GM10847 (cell line): Measurements from ENCODE around the gene MAN1A2.
A peak's percentile ranks its signal among the peaks of the same experiment; 100 is the strongest.

Experiments
- POLR2A ChIP-seq: IDR thresholded peaks from 2 replicates; pipeline ENCODE4 v1.6.1; 2011; ENCODE audit not compliant: insufficient read length; ENCODE audit errors: extremely low read depth

Gene MAN1A2

DNA sequence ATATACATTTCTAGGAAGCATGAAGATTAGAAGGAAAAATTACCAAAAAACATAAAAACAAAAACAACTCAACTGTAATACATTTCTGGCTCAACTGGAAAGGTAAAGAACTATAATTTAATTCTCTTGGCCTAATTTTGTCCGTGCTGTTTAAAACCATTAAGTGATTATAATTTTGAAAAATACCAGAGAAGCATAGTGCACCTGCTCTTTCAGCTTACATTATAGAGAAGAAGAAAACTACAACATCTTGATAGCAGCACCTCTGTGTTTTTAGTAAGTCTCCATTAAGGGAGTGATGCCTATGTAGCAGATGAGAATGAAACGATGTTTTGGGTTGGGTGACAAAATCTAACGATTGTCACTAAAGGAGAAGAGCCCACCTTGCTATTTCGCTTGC is 19.3 kb upstream of the MAN1A2 start:
- TF ChIP-seq POLR2A = no peak

DNA sequence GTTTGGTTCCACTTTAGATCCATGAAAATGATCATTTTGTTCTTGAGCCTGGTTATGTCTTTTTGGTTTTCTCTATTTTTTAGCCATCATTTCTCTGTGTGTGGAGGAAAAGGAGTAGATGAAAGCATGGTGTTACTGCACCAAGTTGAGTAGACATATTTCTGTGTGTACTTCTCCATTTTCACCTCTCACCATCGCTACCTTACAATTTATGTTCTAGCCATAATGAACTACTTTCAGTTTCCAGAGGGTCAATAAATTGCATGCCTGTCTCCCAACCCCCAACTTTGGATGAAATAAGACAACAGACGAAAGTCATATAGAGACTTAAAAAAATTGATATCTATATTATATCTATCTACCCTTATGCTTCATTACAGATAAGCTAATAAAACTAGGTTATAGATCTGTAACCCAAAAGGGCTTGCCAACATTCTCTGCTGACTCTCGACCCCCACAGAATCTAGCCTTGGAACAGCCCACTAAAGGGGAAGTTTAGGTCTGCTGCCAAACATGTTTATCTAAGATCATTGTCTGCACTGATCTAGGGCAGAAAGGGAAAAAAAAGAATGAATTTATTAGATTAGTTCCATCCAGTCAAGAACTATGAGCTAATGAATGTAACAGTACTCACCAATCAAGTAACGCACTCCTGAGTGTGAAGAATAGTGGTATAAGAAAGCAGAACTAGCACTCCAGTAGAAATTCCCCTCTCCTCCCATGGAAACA is 7.5 kb upstream of the MAN1A2 start:
- no peak for TF ChIP-seq POLR2A

DNA sequence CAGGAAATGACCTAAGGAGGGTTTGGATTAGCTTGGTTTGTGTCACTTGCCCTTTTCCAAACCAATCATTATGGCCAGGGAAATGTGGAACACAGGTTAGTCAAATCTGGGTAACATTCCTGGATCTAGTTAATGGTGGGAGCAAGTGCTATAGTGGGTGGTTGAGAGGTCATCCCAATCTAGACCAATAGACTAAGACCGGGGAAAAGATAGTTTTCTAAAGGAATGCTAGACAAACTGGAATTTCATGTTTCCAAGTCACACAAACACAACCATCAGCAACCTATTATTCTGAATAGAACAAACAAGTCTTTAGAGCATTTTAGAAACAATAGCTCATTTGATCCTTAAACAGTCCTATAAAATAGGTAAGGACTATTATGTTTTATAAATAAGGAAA is 4.3 kb upstream of the MAN1A2 start:
- TF ChIP-seq POLR2A = no peak

DNA sequence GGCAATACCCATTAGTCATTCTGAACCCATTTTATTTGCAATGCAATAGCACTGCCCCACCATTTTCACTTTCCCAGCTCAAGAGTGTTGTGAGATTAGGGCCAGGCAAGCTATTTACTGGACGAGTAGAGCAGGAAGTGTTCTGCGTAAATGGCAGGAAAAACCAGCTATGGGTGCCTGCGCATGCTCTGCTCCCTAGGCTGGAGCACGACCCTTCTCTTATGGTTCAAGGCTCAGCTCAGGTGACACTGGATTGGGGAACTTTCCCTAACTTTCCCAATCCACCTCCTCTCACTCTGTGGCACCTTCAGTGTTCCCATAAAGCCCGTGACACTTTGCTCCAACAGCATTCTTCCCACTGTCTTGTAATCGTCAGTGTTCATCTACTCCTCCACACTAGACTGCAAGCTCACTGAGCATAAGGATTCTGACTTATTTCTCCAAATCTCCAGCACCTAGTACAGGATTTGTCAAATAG is 3.6 kb upstream of the MAN1A2 start:
- TF ChIP-seq POLR2A = no peak

DNA sequence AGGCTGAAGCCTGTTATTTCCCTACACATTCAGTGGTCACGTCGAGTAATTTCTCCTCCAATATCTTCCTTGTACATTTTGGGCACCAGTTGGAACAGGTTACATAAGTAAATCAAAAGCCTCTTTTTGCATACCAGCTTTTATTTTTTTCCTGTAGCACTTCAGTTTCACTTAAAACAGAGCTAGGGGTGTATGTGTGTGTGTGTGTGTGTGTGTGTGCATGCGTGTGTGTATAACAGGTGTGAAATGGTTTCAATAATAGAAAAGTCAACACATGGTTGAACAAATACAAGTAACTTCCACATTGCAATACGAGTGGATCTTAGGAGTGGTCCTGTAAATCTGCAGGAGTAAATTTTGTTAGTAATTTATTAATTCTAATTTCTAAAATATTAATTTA is 3.0 kb upstream of the MAN1A2 start:
- no peak for TF ChIP-seq POLR2A

GRCh38 chr1:117365350-117366176 is 1.7 kb upstream of the MAN1A2 start:
- no peak for TF ChIP-seq POLR2A

DNA sequence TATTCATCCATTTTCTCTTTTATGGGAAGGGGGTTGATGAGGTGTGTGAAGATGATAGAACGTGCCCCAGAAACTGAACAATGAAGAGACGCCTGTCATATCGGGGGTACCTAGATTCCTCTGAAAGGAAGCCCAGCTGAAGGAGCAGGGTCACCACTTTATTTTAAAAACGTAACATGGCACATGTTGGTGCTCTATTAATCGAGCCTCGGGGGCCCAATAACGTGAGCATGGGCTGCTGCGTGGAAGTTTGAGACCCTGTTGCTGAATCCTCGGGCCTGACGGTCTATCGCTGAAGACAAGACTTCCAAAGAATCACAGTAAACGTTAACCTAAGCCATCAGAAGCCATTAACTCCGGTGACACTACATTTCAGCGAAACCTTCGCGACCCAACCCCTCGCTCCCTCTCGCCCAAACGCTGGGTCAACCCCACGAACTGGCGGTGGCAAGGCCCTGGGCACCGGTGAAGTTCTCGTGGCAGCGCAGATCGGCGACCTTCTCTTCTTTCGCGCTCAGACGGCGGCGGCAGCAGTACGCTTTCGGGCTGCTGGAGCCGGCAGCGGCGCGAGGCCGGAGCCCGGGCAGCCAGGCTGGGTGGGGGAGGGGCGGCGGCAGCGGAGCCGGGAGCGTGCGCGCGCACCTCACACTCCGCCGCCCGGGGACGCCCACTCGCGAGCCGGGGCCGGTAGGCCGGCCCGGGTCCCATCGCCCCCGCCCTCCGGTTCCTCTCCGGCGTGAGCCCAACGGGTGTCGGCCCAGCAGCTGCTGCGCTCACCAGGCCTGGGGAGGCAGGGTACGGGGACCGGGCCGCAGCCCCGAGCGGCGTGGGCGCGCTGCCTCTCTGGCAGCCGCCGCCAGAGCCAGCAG is 838 bp upstream of the MAN1A2 start:
- TF ChIP-seq POLR2A = peak; percentile 45

- TF ChIP-seq POLR2A = no peak
These were observed 1.2 kb downstream of the MAN1A2 start for GRCh38 chr1:117368116-117369108.

DNA sequence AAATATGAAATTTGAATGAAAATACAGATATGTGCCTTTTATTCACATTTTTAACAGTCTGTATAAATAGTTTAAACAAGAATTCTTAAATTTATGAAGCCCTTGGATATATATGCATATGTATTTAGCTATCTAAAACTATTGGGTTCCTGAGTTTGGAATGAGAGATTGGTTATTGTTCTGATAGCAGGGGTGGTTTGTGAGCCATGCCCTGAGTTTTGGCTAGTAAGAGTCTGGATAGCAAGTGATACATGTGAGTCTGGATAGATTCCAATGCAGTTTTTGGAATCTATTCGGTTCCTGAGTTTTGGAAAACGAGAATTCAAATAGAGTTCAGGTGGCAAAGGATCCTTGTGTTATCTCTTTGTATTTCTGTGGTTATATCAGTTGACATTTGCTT is 2.8 kb downstream of the MAN1A2 start:
- TF ChIP-seq POLR2A = no peak

DNA sequence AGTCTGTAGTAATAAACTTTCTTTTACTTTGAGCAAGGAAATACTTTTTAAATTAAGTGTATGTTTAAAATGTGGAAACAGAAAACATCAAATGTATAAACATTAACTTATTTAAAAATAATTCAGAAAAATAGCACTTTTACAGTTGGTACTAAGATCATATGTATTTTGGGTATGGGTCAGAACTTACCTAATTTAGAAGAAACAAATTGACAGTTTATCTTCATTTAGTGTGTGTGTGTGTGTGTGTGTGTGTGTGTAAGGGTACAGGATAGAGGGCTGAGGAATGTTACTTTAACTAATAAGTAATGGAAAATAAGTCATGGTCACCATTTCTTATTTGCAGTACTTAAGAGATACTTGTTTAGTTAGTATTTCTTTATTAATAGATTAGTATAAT is 3.3 kb downstream of the MAN1A2 start:
- no peak for TF ChIP-seq POLR2A

- TF ChIP-seq POLR2A = no peak
These were observed 4.3 kb downstream of the MAN1A2 start for GRCh38 chr1:117371441-117372151.

- TF ChIP-seq POLR2A = no peak
These were observed 5.7 kb downstream of the MAN1A2 start for GRCh38 chr1:117372863-117373412.

DNA sequence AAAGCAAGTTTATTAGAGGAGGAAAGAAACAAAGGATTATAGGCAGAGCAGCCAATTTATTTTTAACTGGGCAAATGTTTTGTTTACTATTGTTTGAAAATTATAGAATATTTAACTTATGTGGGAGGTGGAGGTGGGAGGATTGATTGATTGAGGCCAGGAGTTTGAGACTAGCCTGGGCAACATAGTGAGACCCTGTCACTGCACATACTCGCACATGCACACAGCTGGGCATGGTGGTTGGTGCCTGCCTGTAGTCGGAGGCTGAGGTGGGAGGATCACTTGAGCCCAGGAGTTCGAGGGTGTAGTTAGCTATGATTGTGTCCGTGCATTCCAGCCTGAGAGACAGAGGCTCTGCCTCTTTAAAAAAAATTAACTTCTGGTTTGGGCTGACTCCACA is 6.7 kb downstream of the MAN1A2 start:
- TF ChIP-seq POLR2A = no peak

DNA sequence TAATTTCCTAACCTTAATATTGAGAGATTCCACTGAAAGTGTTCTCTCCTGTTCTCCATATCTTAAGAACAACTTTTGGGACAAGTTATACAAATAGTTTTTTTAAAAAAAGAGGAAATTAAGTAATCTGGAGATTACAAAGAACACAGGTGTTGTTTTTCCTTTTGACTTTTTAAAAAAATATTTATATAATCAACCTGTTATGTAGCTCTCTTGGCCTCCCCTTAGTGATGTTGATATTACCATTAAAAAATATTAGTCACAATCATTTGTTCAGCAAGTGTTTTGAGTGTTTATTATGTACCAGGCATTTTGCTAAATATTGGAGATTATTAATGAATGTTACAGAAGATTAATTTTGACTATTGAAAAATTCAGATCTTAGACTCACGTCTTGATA is 8.1 kb downstream of the MAN1A2 start:
- no peak for TF ChIP-seq POLR2A
